ENCODE measurements around the gene GSTM2.

- no peak for TF ChIP-seq CTCF (conservative IDR thresholded peaks at IDR 0.05; ENCODE audit: low read length)
- no peak for TF ChIP-seq EZH2phosphoT487 (IDR thresholded peaks at IDR 0.05; ENCODE audit: borderline replicate concordance, low read depth, low read length)
These were observed 48.3 kb downstream of the GSTM2 start for GRCh38 chr1:109716121-109716520.
